Breast epithelium (tissue), 3 donors: ENCODE data around the gene PTPRN2.

Experiments used
- POLR2A ChIP-seq: fragments of 450-650 bp; IDR thresholded peaks from one replicate; pipeline ENCODE4 v1.6.1; 2016; ENCODE audit warnings: antibody characterized with exemption, mild to moderate bottlenecking, moderate library complexity
- TF ChIP-seq, protein P1 (sequence below), 3 donors: fragments of 450-650 bp; IDR thresholded peaks; one replicate each; pipeline ENCODE4 v1.5.1; 2016 to 2017; ENCODE audit warnings: antibody characterized with exemption in 3 of 3, mild to moderate bottlenecking in 3 of 3, moderate library complexity in 3 of 3

DNA sequence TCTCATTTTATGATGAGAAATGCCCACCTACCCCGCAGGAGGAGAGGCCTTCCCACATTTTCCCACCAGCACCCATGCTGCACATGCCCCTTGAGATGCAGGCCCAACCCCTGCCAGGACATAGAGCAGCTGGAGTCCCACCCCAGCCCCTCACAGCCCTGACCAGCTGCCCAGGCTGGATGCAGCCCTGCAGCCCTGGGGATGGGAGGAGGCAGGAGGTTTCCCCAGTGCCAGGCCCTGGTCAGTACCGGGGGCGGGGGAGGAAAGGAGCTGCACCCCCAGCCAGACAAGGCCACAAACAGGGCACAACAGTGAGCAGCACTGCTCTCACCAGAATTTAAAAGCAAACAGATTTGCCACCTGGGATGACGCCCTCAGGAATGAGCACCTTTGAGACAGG lies 196.1 kb downstream of the PTPRN2 start:
- TF ChIP-seq, protein P1, sequence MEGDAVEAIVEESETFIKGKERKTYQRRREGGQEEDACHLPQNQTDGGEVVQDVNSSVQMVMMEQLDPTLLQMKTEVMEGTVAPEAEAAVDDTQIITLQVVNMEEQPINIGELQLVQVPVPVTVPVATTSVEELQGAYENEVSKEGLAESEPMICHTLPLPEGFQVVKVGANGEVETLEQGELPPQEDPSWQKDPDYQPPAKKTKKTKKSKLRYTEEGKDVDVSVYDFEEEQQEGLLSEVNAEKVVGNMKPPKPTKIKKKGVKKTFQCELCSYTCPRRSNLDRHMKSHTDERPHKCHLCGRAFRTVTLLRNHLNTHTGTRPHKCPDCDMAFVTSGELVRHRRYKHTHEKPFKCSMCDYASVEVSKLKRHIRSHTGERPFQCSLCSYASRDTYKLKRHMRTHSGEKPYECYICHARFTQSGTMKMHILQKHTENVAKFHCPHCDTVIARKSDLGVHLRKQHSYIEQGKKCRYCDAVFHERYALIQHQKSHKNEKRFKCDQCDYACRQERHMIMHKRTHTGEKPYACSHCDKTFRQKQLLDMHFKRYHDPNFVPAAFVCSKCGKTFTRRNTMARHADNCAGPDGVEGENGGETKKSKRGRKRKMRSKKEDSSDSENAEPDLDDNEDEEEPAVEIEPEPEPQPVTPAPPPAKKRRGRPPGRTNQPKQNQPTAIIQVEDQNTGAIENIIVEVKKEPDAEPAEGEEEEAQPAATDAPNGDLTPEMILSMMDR (IDR thresholded peaks at IDR 0.05) = no peak
- no peak for TF ChIP-seq POLR2A
